Trophoblast cell (in vitro differentiated cells and primary cell): Measurements from ENCODE around the gene SUSD1.

ENCODE experiments used
- DNase-seq, 2 donors: peaks; one replicate each; pipeline ENCODE4 v3.0.0-alpha.2; 2016
- H2AFZ ChIP-seq: 2 replicates; pipeline ENCODE4 v1.6.1; 2013; ENCODE audit warnings: low read length, moderate library complexity, mild to moderate bottlenecking; ENCODE audit not compliant: insufficient read depth, poor library complexity
- H2AK5ac ChIP-seq: 2 replicates; pipeline ENCODE4 v1.6.1; 2013; ENCODE audit warnings: mild to moderate bottlenecking, low read length
- H2BK120ac ChIP-seq: 2 replicates; pipeline ENCODE4 v1.6.1; 2013; ENCODE audit warnings: low read length, mild to moderate bottlenecking, moderate library complexity; ENCODE audit not compliant: insufficient read depth, poor library complexity
- H2BK12ac ChIP-seq: 2 replicates; pipeline ENCODE4 v1.6.1; 2013; ENCODE audit warnings: mild to moderate bottlenecking, low read length, moderate library complexity
- H2BK5ac ChIP-seq: 2 replicates; pipeline ENCODE4 v1.6.1; 2013; ENCODE audit warnings: low read length, low read depth, moderate library complexity, mild to moderate bottlenecking; ENCODE audit not compliant: poor library complexity
- H3K14ac ChIP-seq: 2 replicates; pipeline ENCODE4 v1.6.1; 2013; ENCODE audit warnings: mild to moderate bottlenecking, low read length
- H3K18ac ChIP-seq: 2 replicates; pipeline ENCODE4 v1.6.1; 2013; ENCODE audit warnings: mild to moderate bottlenecking, low read length
- H3K23ac ChIP-seq: 2 replicates; pipeline ENCODE4 v1.6.1; 2013; ENCODE audit warnings: low read length
- H3K27ac ChIP-seq: 2 replicates; pipeline ENCODE4 v1.5.1; 2013; ENCODE audit warnings: low read depth, mild to moderate bottlenecking, inconsistent platforms, low read length, moderate library complexity
- H3K27me3 ChIP-seq: 2 replicates; pipeline ENCODE4 v1.6.1; 2013; ENCODE audit warnings: inconsistent platforms, mild to moderate bottlenecking, low read length, moderate library complexity; ENCODE audit not compliant: insufficient read depth
- H3K36me3 ChIP-seq, 2 experiments: 1 replicate in 1 of 2; 2 replicates in 1 of 2; pipeline ENCODE4 v1.6.1; 2013; ENCODE audit warnings: low read length in 2 of 2, mild to moderate bottlenecking in 2 of 2, moderate library complexity in 1 of 2; ENCODE audit not compliant: insufficient read depth in 2 of 2, control insufficient read depth in 1 of 2
- H3K4ac ChIP-seq: 2 replicates; pipeline ENCODE4 v1.6.1; 2013; ENCODE audit warnings: low read depth, mild to moderate bottlenecking, low read length, moderate library complexity
- H3K4me1 ChIP-seq, 2 experiments: 1 replicate in 1 of 2; 2 replicates in 1 of 2; pipeline ENCODE4 v1.6.1; 2013; ENCODE audit warnings: low read length in 2 of 2, mild to moderate bottlenecking in 2 of 2, moderate library complexity in 1 of 2; ENCODE audit not compliant: insufficient read depth in 2 of 2, control insufficient read depth in 1 of 2
- H3K4me2 ChIP-seq: 2 replicates; pipeline ENCODE4 v1.6.1; 2013; ENCODE audit warnings: inconsistent platforms, mild to moderate bottlenecking, low read length, moderate library complexity
- H3K4me3 ChIP-seq: 2 replicates; pipeline ENCODE4 v1.5.1; 2013; ENCODE audit warnings: mild to moderate bottlenecking, low read depth, low read length, inconsistent platforms
- H3K79me1 ChIP-seq: one replicate; pipeline ENCODE4 v1.6.1; 2013; ENCODE audit warnings: low read length
- H3K79me2 ChIP-seq: 2 replicates; pipeline ENCODE4 v1.6.1; 2013; ENCODE audit warnings: low read length, mild to moderate bottlenecking; ENCODE audit not compliant: control insufficient read depth, insufficient read depth, poor library complexity
- H3K9ac ChIP-seq: 2 replicates; pipeline ENCODE4 v1.6.1; 2013; ENCODE audit warnings: mild to moderate bottlenecking, low read length
- H3K9me3 ChIP-seq: 2 replicates; pipeline ENCODE4 v1.6.1; 2013; ENCODE audit warnings: low read depth, mild to moderate bottlenecking, control low read depth, inconsistent platforms, low read length; ENCODE audit not compliant: insufficient read depth
- H4K12ac ChIP-seq: 2 replicates; pipeline ENCODE4 v1.6.1; 2013; ENCODE audit warnings: low read depth, mild to moderate bottlenecking, low read length, moderate library complexity
- H4K8ac ChIP-seq: 2 replicates; pipeline ENCODE4 v1.6.1; 2013; ENCODE audit warnings: low read depth, mild to moderate bottlenecking, low read length, moderate library complexity
- H4K91ac ChIP-seq: one replicate; pipeline ENCODE4 v1.6.1; 2013; ENCODE audit warnings: low read depth, mild to moderate bottlenecking, low read length, moderate library complexity
- WGBS: extraction: QIAGEN DNeasy Blood & Tissue Kit; methylation state at CpG from one replicate; pipeline ENCODE4 v1.1.7; 2013; ENCODE audit warnings: missing lambda C conversion rate; ENCODE audit not compliant: insufficient read length, insufficient coverage; ENCODE audit errors: extremely low coverage; 5-methylcytosine and 5-hydroxymethylcytosine counted together

SUSD1 gene

DNA sequence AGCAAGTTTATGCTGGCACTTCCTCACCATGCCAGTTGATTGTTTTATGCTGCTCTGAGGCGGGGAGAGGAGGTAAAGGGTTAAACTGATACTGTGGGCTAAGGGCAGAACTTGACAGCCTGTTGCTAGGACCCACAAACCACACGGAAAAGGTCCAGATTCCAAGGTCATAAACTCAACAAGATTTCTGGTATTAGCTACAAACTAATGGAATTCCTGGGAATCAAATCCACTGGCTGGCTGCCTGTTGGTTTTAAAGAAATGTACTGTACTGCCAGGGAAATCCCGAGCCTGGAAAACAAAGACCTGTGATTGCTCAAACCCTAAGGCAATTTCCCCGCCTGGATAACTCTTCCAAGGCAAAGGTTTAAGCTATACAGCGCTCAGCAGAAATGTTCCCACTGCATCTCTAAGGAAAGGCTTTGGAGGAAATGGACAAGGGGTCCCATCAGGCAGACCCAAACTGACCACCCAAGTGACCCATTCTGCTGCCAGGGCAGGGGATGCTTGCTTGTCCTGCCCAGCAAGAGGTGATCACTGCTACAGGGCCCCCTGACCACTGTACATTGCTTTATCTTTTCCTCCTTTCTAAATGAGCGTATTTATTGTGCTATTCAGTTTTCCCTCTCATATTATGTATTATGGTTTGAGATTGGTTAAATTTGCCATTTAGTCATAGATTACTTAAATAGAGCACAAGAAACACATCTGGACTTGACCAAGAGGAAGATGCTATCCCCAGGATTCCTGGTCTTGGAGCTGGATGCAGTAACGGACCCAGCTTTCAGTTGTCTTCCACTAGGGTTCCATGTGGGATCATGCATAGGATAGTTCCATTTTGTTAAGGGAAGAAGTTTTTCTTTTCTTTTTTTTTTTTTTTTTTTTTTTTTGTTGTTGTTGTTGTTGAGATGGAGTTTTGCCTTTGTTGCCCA lies 124.3 kb downstream of the SUSD1 start:
- H3K9ac ChIP-seq = no peak overlapping the region
- H3K23ac ChIP-seq = no peak overlapping the region
- no peak overlapping the region for H3K4me3 ChIP-seq
- no peaks in the 10 kb centered on the region for H3K27me3 ChIP-seq
- H4K12ac ChIP-seq = no peak overlapping the region
- H4K8ac ChIP-seq = no peak overlapping the region
- H3K9me3 ChIP-seq = no peaks in the 10 kb centered on the region
- peaks cover 2% of the 10 kb centered on the region for H3K79me2 ChIP-seq
- peak overlapping the region; percentile 86 for H3K27ac ChIP-seq
- no peak overlapping the region for H4K91ac ChIP-seq
- H3K4me1 ChIP-seq = peaks cover 9% of the 10 kb centered on the region in 2 experiments
- peak overlapping the region; percentile 49 for H2BK120ac ChIP-seq
- peak overlapping the region; percentile 94 for H2AK5ac ChIP-seq
- peak overlapping the region; percentile 73 for H2BK12ac ChIP-seq
- peak overlapping the region; percentile 44 for H3K4me2 ChIP-seq
- H3K4ac ChIP-seq = no peak overlapping the region
- H3K36me3 ChIP-seq = peaks cover 0 to 2% of the 10 kb centered on the region in 2 experiments
- whole genome bisulfite sequencing = no CpG with 5 or more reads among the region's 7 CpGs
- peak overlapping the region; percentile 83 for H2BK5ac ChIP-seq
- H3K18ac ChIP-seq = peak overlapping the region; percentile 92
- DNase-seq = no peak
- peaks cover 5% of the 10 kb centered on the region for H3K79me1 ChIP-seq
- H3K14ac ChIP-seq = peak overlapping the region; percentile 74
- no peak overlapping the region for H2AFZ ChIP-seq

DNA sequence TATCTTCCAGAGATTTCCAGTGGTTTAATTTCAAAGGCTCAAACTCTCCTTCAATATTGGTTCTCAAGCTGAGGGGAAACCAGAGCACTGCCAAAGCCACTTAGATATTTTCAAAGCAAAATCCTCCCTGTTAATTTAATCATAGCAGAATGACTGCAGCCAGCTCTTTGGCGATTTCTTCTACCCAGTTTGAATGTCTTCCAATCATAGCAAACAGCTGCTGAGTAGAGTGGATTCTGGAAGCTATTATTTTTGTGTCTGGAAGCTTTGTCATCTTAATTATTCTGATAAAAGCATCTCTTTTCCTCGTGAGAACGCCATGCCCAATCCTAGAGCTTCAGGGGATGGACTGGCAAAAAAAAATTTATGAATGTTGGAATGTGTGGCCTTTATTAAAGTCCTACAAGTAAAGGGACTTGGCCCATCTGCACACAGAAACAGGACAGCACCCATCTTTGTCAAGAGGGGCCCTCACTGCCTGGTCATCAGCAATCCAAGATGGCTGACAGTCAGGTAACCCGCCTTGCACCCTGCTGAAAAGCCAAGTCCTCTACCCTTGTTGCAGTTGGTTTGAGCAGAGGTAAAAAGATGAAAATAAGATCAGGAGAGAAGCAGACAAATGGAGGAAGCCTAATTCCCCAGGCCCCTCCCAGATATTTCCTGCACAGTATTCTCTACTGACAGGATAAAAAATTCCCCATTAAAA lies 125.1 kb downstream of the SUSD1 start:
- Histone ChIP-seq H3K27ac (peak overlapping the region; percentile 60), H3K9ac (no peak overlapping the region), H2BK120ac (peak overlapping the region; percentile 98), H3K79me2 (peaks cover 2% of the 10 kb centered on the region), H3K18ac (peak overlapping the region; percentile 95), H4K91ac (peak overlapping the region; percentile 97), H3K4ac (peak overlapping the region; percentile 33), H4K8ac (peak overlapping the region; percentile 85), H2AK5ac (peak overlapping the region; percentile 100), H3K23ac (no peak overlapping the region), H3K14ac (peak overlapping the region; percentile 97), H3K4me2 (peak overlapping the region; percentile 44), H2BK5ac (peak overlapping the region; percentile 95), H2BK12ac (peak overlapping the region; percentile 99), H3K9me3 (no peaks in the 10 kb centered on the region), H4K12ac (no peak overlapping the region), H3K79me1 (peaks cover 5% of the 10 kb centered on the region), H2AFZ (peak overlapping the region; percentile 80), H3K27me3 (no peaks in the 10 kb centered on the region), H3K4me3 (no peak overlapping the region), H3K4me1 (peaks cover 9% of the 10 kb centered on the region in 2 experiments), H3K36me3 (peaks cover 0 to 2% of the 10 kb centered on the region in 2 experiments)
- WGBS = no CpG with 5 or more reads among the region's 4 CpGs
- DNase-seq = no peak

DNA sequence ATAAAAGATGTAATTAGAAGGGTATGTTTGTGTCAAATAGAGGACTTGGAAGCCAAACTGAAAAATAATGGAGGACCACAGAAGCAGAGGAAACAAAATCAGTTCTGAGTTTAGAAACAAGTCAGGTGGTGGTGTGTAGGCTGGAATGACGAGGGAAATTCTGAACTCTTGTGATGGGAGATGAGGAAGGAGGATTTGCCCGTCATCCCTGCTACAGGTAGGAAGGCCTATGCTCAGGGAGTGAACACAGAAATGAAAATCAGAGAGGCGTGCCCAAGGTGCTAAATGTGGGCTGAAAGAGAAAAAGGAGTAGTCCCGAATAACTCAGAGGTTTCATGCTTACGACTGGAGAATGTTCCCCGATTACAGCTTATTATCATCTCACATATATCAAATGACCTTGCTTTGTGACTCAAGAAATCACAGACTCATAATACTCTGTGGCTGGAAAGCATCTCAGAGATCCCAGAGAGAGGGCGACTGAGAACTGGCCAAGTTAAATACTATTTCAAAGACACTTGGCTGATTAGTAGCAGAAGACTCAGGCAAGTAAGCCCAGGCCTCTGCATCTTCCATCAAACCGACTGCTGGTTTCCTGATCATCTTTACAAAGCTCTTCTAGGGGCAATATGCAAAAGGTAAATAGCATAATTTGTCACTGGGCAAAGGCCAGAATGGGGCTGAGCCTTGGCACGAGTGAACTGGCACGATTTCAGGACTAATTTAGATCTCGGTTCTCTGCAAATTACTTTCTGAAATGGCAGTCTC lies 126.0 kb downstream of the SUSD1 start:
- H3K4ac ChIP-seq = no peak overlapping the region
- no CpG with 5 or more reads among the region's 11 CpGs for WGBS

DNA sequence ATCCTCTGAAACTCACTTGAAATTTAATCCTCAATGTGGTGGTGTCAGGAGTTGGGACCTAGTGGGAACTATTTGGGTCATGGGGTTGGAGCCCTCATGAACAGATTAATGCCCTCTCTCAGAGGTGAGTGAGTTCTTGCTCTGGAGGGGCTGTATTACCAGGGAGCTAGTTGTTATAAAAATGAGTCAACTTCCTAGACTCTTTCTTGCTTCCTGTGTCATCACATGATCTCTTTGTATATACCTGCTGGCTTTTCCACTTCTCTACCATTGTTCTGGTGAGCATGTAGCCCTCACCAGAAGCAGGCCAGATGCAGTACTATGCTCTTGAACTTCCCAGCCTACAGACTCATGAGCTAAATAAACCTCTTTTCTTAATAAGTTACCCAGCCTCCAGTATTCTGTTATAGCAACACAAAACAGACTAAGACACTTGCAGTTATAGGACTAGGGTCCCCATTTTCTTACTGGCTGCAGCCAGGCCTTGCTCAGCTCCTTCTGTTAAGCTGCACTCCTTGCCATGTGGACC lies 127.5 kb downstream of the SUSD1 start:
- DNase-seq = no peak
- Histone ChIP-seq H3K27ac (no peak overlapping the region), H3K9ac (no peak overlapping the region), H3K4me3 (no peak overlapping the region), H2AK5ac (no peak overlapping the region), H3K9me3 (no peaks in the 10 kb centered on the region), H2AFZ (no peak overlapping the region), H4K8ac (no peak overlapping the region), H3K14ac (no peak overlapping the region), H2BK5ac (no peak overlapping the region), H2BK12ac (no peak overlapping the region), H4K91ac (no peak overlapping the region), H3K36me3 (peaks cover 0 to 2% of the 10 kb centered on the region in 2 experiments), H3K4me1 (peaks cover 9% of the 10 kb centered on the region in 2 experiments), H3K27me3 (no peaks in the 10 kb centered on the region), H3K4ac (no peak overlapping the region), H3K79me1 (peaks cover 9% of the 10 kb centered on the region), H3K79me2 (peaks cover 2% of the 10 kb centered on the region), H3K23ac (no peak overlapping the region), H3K18ac (no peak overlapping the region), H3K4me2 (no peak overlapping the region), H2BK120ac (no peak overlapping the region), H4K12ac (no peak overlapping the region)

More for the DNA sequence above, 126.0 kb downstream of the SUSD1 start:
- Histone ChIP-seq H2AFZ (no peak overlapping the region), H3K36me3 (peaks cover 0 to 2% of the 10 kb centered on the region in 2 experiments), H3K9ac (no peak overlapping the region), H3K4me3 (no peak overlapping the region), H4K91ac (no peak overlapping the region), H3K4me1 (peaks cover 9% of the 10 kb centered on the region in 2 experiments), H3K4me2 (no peak overlapping the region), H3K14ac (no peak overlapping the region), H3K79me2 (peaks cover 2% of the 10 kb centered on the region), H2AK5ac (no peak overlapping the region), H3K9me3 (no peaks in the 10 kb centered on the region), H3K79me1 (peaks cover 5% of the 10 kb centered on the region), H4K8ac (no peak overlapping the region), H3K23ac (no peak overlapping the region), H3K27ac (no peak overlapping the region), H2BK5ac (no peak overlapping the region), H2BK120ac (no peak overlapping the region), H4K12ac (no peak overlapping the region), H3K27me3 (no peaks in the 10 kb centered on the region), H2BK12ac (peak overlapping the region; percentile 36), H3K18ac (peak overlapping the region; percentile 17)
- DNase-seq = no peak
